Stimulated activated naive CD8-positive, alpha-beta T cell treated with anti-CD3 and anti-CD28 coated beads, Interleukin-15, amount 100 ng/mL, for 72 hours (primary cell): ENCODE data around the gene RIPPLY3.
"Not testable (repeated sequence)": the region's sequence is repeated elsewhere in the genome, so short reads cannot be mapped to it uniquely, and the experiment has no call there.

ENCODE experiments used
- ATAC-seq: fragments of 150-1000 bp; cut with Tn5 transposase; 2 replicates; pipeline ENCODE4 v1.10.0; 2021; ENCODE audit warnings: mild to moderate bottlenecking, moderate library complexity
- DNase-seq, 2 donors: peaks; one replicate each; pipeline ENCODE4 v3.0.0; 2021 to 2022
- H3K27ac Mint-ChIP-seq, 2 donors: one replicate each; pipeline ENCODE4 v1.8.0; 2022; ENCODE audit warnings: mild to moderate bottlenecking in 2 of 2, mixed read lengths in 2 of 2, moderate library complexity in 2 of 2
- H3K27me3 Mint-ChIP-seq: one replicate; pipeline ENCODE4 v1.8.0; 2022; ENCODE audit warnings: mixed read lengths
- H3K4me1 Mint-ChIP-seq: one replicate; pipeline ENCODE4 v1.8.0; 2022; ENCODE audit warnings: mild to moderate bottlenecking, mixed read lengths
- H3K4me3 Mint-ChIP-seq, 2 donors: one replicate each; pipeline ENCODE4 v1.8.0; 2022; ENCODE audit warnings: mild to moderate bottlenecking in 2 of 2, mixed read lengths in 2 of 2, moderate library complexity in 1 of 2
- H3K9me3 Mint-ChIP-seq, 2 donors: one replicate each; pipeline ENCODE4 v1.8.0; 2022; ENCODE audit warnings: mixed read lengths in 2 of 2

The RIPPLY3 gene

DNA sequence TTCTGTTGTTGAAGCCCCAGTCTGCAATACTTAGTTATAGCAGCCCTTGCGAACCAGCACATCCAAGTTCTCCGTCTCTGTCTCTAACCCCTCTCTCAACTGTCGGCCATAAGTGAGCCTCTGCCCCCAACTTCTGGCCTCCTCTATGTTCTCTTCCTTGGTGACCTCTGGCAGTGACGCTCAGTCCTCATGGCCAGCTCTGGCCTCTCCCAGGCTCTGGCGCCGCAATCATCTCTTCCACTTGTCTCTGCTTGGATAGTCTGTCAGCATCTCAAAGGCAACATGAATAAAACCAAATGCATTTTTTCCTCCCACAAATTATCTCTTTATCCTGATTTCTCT lies 31.7 kb upstream of the RIPPLY3 start:
- H3K4me1 Mint-ChIP-seq: peaks cover 27% of the 10 kb centered on the region
- H3K27me3 Mint-ChIP-seq: no peaks in the 10 kb centered on the region
- H3K9me3 Mint-ChIP-seq: no peaks in the 10 kb centered on the region
- ATAC-seq (no peak), DNase-seq (no peak)
- H3K4me3 Mint-ChIP-seq: no peak overlapping the region
- no peak overlapping the region for H3K27ac Mint-ChIP-seq

DNA sequence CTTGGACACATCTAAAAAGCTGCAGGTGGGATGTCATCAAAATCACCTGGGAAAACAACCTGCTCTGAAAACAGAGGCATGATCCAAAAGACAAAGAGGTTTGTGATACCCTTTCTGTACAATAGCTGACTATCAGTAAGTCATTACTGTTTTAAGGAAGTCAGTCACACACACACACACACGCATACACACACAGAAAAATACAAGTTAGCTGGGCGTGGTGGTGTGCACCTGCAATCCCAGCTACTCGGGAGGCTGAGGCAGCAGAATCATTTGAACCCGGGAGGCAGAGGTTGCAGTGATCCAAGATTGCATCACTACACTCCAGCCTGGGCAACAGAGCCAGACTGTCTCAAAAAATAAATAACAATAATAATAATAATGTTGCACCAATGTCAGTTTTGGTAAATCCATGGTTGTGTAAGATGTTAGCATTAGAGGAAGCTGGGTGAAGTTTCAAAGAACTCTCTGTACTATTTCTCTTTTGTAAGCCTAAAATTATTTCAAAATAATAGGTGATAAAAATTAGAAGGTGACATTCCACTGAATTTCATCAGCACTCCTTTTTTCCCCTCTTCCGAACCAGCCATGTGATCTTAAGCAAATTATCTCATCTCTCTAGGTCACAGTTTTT lies 30.2 kb upstream of the RIPPLY3 start:
- H3K27me3 Mint-ChIP-seq: no peaks in the 10 kb centered on the region
- no peak for DNase-seq
- peak overlapping the region; percentile 69 to 88 for H3K27ac Mint-ChIP-seq
- H3K4me3 Mint-ChIP-seq: peak overlapping the region in 1 of 2 donors; percentile 47
- peaks cover 39% of the 10 kb centered on the region for H3K4me1 Mint-ChIP-seq
- H3K9me3 Mint-ChIP-seq: no peaks in the 10 kb centered on the region
- no peak for ATAC-seq

DNA sequence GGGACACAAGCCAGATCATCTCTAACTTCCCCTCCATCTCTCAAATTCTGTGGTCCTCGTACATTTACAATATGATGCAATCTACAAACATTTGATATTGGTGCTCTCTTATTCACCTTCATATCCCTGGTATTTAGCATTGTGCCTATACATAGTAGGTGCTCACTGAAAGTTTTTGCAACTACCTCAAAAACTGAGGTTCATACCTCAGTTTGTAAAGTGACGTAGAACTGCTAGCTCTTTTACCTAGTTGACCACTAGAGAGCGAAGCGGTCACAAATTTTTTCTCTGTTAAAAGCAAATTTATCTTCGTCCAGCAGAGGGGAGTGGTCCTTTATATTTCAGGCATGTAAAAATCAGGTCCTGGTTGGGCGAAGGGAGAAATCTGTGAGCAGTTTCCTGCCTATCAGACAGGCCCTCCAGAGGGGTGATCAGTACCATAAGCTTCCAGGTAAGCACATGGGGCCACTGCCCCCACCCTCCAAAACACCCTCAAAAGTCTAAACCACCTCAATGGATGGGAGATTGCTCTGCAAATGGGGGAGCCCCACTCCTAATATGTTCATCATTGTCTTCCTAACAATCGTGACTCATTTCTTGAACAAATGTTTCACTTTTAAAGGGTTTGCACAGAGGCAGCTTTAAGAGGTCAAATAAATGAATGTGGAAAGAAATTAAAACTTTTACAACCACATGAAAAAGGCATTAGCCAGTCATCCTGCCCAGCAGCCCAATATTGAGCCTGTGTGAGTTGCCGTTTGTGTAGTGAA lies 29.4 kb upstream of the RIPPLY3 start:
- peak; percentile 65 to 80 for DNase-seq
- peak; percentile 94 for ATAC-seq
- Mint-ChIP-seq H3K27ac (peak overlapping the region; percentile 69 to 88), H3K27me3 (no peaks in the 10 kb centered on the region), H3K4me1 (peaks cover 42% of the 10 kb centered on the region), H3K4me3 (peak overlapping the region; percentile 47 to 57), H3K9me3 (no peaks in the 10 kb centered on the region)

DNA sequence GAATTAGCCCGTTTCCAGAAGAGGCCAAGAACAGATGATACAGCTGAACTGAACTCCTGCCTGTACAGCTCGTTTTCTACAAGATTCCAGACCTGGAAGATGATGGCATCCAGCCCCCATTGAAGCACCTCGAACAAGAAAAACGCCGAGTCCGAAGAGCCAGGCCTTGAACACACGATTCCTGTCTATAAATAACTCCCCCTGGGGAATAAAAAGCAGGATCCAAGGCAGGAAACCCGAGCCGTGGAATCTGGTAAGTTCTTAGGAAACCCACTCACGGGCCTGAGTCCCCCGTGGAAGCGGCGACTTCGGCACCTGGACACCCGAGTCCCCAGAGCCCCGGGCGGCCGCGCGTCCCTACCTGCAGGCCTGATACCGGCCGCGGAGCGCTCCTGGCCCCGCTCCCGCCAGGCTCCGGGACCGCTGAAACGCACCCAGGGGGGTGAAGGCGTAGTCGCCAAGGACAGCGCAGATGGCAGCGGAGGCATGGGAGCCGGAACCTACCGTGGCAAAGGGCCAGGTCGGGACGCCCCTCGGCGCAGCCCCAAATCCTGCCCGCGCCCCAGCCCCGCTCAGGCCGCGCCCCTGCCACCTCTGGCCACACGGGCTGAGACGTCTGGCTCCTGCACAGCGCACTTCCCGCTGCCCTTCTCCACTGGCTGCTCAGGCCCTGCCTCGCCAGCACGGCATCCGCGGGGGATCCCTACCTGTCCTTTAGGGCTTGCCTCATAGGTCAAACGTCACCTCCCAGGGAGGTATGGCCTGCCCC lies 26.0 kb upstream of the RIPPLY3 start:
- ATAC-seq (peak; percentile 34), DNase-seq (peak in 1 of 2 donors; percentile 24)
- H3K27ac Mint-ChIP-seq: peak overlapping the region; percentile 54 to 81
- no peaks in the 10 kb centered on the region for H3K27me3 Mint-ChIP-seq
- no peaks in the 10 kb centered on the region for H3K9me3 Mint-ChIP-seq
- H3K4me3 Mint-ChIP-seq: peak overlapping the region; percentile 88 to 90
- peaks cover 51% of the 10 kb centered on the region for H3K4me1 Mint-ChIP-seq

DNA sequence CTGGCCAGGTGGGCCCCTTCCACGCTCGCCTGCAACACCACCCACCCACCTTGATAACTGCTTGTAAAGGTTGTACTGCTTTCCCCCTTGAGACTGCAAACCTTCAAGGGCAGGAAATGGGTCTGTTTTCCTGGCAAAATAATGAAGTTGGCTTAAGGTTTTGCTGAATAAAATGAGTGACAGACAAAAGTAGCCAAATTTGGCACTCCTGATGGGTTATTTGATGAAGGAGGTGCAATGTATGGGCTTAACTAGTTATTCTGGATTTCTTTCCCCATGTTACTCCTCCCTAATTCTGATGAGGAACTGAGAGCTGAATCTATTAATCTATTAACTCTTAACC lies 25.5 kb upstream of the RIPPLY3 start:
- no peaks in the 10 kb centered on the region for H3K9me3 Mint-ChIP-seq
- H3K4me1 Mint-ChIP-seq: peaks cover 56% of the 10 kb centered on the region
- H3K27me3 Mint-ChIP-seq: no peaks in the 10 kb centered on the region
- ATAC-seq: peak; percentile 4
- DNase-seq: no peak
- peak overlapping the region in 1 of 2 donors; percentile 54 for H3K27ac Mint-ChIP-seq
- H3K4me3 Mint-ChIP-seq: peak overlapping the region; percentile 88 to 90

DNA sequence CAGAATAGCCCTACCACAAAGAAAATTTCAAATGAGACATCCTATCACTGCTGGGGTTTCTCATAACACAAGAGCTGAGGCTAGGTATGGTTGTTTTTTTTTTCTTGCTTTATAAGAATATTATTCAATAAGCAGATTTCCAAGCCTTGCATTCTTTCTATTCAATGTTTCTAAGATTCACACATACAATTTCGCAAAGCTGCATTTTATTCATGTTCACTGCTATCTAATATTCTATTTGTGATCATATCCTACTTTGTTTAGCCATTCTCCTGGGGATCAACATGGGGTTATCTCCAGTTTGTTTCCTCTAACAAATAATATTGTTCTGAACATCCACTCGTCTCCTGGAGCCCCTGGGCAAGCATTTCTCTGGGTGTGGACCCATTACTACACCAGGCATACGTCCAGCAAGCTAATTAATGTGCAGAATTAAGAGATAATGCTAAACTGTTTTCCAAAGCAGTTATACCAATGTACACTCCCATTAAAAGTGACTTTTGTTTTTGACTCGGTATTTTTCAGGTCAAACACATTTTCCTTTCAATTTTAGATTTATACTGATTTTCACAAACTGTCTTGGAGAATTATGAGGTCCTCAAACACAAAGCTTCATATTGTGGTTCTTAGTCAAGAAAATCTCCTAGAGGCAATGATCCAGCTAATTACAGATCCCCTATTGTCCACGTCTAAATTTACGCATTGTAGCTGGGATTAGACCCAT lies 24.4 kb upstream of the RIPPLY3 start:
- Mint-ChIP-seq H3K27me3 (no peaks in the 10 kb centered on the region), H3K9me3 (no peaks in the 10 kb centered on the region), H3K4me3 (no peak overlapping the region)

DNA sequence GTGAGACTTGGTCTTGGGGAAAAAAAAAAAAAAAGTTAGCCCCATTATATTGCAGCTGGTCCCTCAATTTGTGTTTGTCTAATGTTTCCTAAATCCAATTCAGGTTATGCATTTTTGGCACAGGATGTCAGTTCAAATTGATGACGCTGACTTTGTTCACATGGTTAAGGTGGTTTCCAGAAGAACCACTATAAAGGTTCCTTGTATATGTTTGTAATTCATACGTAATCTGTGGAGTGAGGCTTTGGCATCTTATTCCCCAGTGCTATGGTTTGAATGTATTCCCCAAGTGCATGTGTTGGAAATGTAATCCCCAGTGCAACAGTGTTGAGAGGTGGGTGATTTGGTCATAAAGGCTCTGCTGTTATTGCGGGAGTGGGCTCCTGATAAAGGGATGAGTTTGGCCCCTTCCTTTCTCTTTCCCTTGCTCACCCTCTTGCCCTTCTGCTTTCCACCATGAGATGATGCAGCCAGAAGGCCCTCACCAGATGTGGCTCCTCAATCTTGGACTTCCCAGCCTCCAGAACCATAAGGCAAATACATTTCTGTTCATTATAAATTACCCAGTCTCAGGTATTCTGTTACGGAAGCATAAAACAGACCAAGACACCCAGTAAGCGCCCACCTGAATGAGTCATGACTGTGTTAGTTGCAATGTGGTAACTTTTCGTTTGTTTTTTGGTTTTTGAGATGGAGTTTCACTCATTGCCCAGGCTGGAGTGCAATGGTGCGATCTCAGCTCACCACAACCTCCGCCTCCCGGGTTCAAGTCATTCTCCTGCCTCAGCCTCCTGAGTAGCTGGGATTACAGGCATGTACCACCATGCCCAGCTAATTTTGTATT lies 20.5 kb upstream of the RIPPLY3 start:
- peak overlapping the region; percentile 90 to 99 for H3K27ac Mint-ChIP-seq
- H3K4me3 Mint-ChIP-seq: peak overlapping the region; percentile 79 to 88
- no peaks in the 10 kb centered on the region for H3K9me3 Mint-ChIP-seq
- H3K4me1 Mint-ChIP-seq: peaks cover 61% of the 10 kb centered on the region
- DNase-seq (peak; percentile 42 to 48), ATAC-seq (peak; percentile 58)
- no peaks in the 10 kb centered on the region for H3K27me3 Mint-ChIP-seq

More for the DNA sequence above, 24.4 kb upstream of the RIPPLY3 start:
- DNase-seq: no peak
- no peak for ATAC-seq
- peaks cover 56% of the 10 kb centered on the region for H3K4me1 Mint-ChIP-seq
- H3K27ac Mint-ChIP-seq: no peak overlapping the region

DNA sequence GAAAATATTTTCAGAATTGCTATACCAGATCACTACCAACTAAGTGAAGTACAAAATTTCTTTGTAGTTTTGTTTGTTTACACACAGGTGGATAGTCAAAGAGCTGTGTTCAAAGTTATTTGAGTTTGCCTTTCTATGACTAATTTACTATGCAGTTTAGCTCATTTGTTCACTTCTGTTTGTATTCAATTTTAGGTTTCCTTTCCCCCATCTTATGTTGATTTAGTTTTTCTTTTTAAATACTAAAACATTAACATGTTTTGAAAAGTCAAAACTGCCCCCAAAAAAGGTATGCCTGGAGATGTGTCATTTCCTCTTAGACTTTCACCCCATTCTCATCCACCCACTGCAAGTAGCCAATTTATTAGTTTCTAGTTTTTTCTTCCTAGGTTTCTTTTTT lies 18.7 kb upstream of the RIPPLY3 start:
- ATAC-seq (no peak), DNase-seq (no peak)
- peak overlapping the region; percentile 35 to 63 for H3K4me3 Mint-ChIP-seq
- H3K9me3 Mint-ChIP-seq: no peaks in the 10 kb centered on the region
- peak overlapping the region; percentile 72 to 76 for H3K27ac Mint-ChIP-seq
- H3K4me1 Mint-ChIP-seq: peaks cover 54% of the 10 kb centered on the region
- no peaks in the 10 kb centered on the region for H3K27me3 Mint-ChIP-seq

DNA sequence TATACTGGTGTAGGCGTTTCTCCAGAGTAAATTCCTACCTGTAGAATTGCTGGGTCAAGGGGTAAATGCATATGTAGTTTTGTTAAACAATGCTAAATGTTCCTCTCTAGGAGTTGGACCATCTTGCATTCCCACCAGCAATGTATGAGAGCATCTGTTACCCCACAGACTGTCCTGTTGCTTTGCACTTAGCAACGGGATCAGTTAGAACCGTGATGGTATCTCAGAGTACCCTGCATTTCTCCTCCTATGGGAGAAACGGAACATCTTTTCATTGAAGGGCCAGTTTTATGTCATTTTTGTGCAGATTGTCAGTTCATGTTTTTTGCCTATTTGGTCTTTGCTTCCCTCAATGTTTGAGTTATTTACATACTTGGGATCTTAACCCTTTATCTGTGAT lies 18.0 kb upstream of the RIPPLY3 start:
- no peak for DNase-seq
- Mint-ChIP-seq H3K9me3 (no peaks in the 10 kb centered on the region), H3K27ac (no peak overlapping the region), H3K4me3 (peak overlapping the region in 1 of 2 donors; percentile 35), H3K27me3 (no peaks in the 10 kb centered on the region), H3K4me1 (peaks cover 54% of the 10 kb centered on the region)
- no peak for ATAC-seq

DNA sequence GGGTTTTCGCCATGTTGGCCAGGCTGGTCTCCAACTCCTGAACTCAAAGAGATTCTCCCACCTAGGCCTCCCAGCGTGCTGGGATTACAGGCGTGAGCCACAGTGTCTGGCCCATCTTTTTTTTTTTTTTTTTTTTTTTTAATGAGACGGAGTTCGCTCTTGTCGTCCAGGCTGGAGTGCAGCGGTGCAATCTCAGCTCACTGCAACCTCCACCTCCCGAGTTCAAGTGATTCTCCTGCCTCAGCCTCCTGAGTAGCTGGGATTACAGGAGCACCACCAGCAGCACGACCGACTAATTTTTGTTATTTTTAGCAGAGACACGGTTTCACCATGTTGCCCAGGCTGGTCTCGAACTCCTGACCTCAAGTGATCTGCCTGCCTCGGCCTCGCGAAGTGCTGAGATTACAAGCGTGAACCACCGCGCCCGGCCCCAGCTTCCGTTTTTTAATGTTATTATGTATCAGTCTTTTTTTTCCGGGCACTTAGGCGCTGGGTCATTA lies 17.3 kb upstream of the RIPPLY3 start:
- peaks cover 54% of the 10 kb centered on the region for H3K4me1 Mint-ChIP-seq

DNA sequence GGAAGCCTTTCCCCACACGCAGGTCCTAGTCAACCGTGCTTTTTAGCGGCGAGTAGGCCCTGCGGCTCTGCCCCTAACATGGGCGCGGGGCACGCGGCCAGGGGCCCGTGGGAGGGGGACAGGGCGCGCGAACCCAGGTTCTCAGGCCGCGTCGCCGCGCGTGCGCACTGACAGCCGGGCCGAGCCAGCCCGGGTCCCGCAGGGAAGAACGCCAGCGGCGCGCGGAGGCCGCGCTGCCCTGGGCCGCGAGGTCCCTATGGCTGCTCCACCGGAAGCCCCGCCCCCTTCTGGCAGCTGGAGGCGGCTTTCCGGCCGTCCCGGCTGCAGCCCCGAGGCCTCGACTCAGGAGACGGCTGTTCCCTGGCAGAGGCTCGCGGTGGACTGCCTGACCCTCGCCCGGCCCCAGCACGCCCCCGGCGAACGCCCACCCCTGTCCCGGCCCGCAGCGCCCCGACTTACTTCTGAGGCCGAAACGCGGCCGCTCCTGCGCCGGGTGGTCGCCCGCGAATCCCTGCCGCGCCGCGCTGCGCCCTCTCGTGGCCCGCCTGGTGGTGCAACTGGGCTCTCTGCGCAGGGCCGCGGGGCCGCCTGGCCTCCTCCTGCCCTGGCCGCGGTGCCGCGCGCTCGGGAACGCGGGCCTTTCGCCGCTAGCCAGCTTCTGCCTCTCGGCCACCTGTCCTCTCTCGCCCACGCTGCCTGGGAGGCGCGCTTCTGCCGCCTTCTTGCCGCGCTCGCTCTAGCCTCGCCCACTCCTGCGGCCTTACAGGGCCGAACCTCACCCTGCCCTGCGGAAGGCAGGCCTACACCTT lies 16.6 kb upstream of the RIPPLY3 start:
- H3K9me3 Mint-ChIP-seq: no peaks in the 10 kb centered on the region
- H3K4me1 Mint-ChIP-seq: peaks cover 55% of the 10 kb centered on the region
- H3K27me3 Mint-ChIP-seq: no peaks in the 10 kb centered on the region
- H3K4me3 Mint-ChIP-seq: peak overlapping the region; percentile 85 to 94
- peak; percentile 91 for ATAC-seq
- DNase-seq: peak; percentile 92 to 93
- peak overlapping the region; percentile 94 to 97 for H3K27ac Mint-ChIP-seq

More for the DNA sequence above, 17.3 kb upstream of the RIPPLY3 start:
- not testable (repeated sequence) for H3K9me3 Mint-ChIP-seq, H3K27me3 Mint-ChIP-seq, DNase-seq, ATAC-seq
- peak overlapping the region; percentile 94 to 97 for H3K27ac Mint-ChIP-seq
- peak overlapping the region; percentile 81 to 85 for H3K4me3 Mint-ChIP-seq

DNA sequence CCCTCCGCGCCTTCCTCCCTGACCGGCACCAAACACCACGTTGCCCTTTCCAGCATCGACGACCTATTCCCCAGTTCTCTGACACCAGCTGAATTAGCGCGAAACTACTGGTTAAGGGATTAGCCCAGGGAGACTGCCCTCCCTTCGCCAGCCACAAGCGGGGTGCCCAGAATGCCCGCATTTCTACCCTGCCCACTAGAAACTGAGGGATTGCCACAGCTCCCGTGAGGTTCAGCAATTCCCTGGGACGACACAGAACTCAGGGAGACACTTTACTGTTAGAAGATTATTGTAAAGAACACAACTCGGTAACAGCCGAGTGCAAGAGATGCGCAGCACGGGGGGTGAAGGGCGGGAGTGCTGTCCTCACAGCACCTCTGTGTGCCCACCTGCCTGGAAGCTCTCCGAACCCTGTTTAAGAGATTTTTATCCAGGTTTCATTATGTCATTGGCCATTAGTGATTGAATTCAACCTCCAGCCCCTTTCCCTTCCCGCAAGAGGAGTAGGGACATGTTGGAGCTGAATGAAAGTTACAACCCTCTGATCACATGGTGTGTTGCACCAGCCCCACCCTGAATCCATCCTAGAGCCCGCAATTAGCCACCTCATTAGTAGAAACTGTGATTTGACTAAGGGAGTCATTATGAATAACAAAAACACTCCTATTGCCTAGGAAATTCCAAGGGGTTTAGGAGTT lies 15.8 kb upstream of the RIPPLY3 start:
- H3K9me3 Mint-ChIP-seq: no peaks in the 10 kb centered on the region
- H3K4me3 Mint-ChIP-seq: peak overlapping the region; percentile 85 to 94
- H3K27ac Mint-ChIP-seq: peak overlapping the region; percentile 83 to 92
- H3K27me3 Mint-ChIP-seq: no peaks in the 10 kb centered on the region
- no peak for ATAC-seq
- DNase-seq: no peak
- peaks cover 49% of the 10 kb centered on the region for H3K4me1 Mint-ChIP-seq

DNA sequence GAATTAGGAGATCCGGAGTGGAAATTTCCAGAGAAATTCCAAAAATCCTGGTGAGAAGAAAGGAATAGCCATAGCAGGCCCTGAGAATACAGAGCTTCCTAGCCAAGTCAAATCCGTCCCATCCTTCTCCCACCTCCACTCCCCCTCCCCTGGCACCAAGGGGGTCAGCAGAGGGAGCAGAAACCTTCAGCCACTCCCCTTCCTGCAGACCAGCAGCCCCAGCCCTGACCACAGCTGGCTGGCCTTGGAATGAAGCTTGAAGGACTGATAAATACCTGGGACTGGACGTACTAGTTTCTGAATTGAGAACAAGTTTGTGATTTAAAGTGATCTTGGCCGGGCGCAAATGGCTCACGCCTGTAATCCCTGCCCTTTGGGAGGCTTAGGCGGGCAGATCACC lies 13.8 kb upstream of the RIPPLY3 start:
- H3K27me3 Mint-ChIP-seq: no peaks in the 10 kb centered on the region
- ATAC-seq: no peak
- peaks cover 29% of the 10 kb centered on the region for H3K4me1 Mint-ChIP-seq
- H3K27ac Mint-ChIP-seq: no peak overlapping the region
- no peak overlapping the region for H3K4me3 Mint-ChIP-seq
- H3K9me3 Mint-ChIP-seq: no peaks in the 10 kb centered on the region
- no peak for DNase-seq
